Right lobe of liver (tissue), 6 donors: ENCODE data around the gene MNX1. TPM values are rescaled to one million over a fixed set of nuclear protein-coding genes. Genes with fewer than 3 reads are reported as not detected.
A peak's percentile ranks its signal among the peaks of the same experiment; 100 is the strongest.

Experiments
- ATAC-seq, 4 donors: fragments of 200-7000 bp; cut with Tn5 transposase; one replicate each; pipeline ENCODE4 v1.9.1; 2020; ENCODE audit warnings: mild to moderate bottlenecking in 4 of 4, moderate library complexity in 4 of 4
- DNase-seq, 3 donors: peaks; one replicate each; pipeline ENCODE4 v3.0.0-alpha.2; 2020
- H3K27ac ChIP-seq, 3 donors: fragments of 200-600 bp; one replicate each; pipeline ENCODE4 v1.8.0; 2022
- H3K27me3 ChIP-seq, 2 donors: fragments of 200-600 bp; one replicate each; pipeline ENCODE4 v1.8.0; 2022
- H3K36me3 ChIP-seq, 4 donors: fragments of 200-600 bp; sonication (generic) in 1 of 4; one replicate each; pipeline versions ENCODE4 v1.5.1 to v1.8.0; 2017 to 2022; ENCODE audit warnings: control low read depth in 1 of 4
- H3K4me1 ChIP-seq, 4 donors: fragments of 200-600 bp; sonication (generic) in 1 of 4; one replicate each; pipeline versions ENCODE4 v1.5.1 to v1.8.0; 2017 to 2022; ENCODE audit warnings: control low read depth in 1 of 4
- H3K4me3 ChIP-seq, 3 donors: fragments of 200-600 bp; one replicate each; pipeline ENCODE4 v1.8.0; 2022
- H3K9me3 ChIP-seq, 4 donors: fragments of 200-600 bp; sonication (generic) in 1 of 4; one replicate each; pipeline versions ENCODE4 v1.5.1 to v1.8.0; 2017 to 2022; ENCODE audit warnings: control low read depth in 1 of 4
- POLR2A ChIP-seq: fragments of 450-650 bp; IDR thresholded peaks from one replicate; pipeline ENCODE4 v1.6.1; 2017; ENCODE audit warnings: antibody characterized with exemption, mild to moderate bottlenecking
- WGBS: methylation state at CpG from one replicate; pipeline ENCODE4 v1.1.6; 2018; ENCODE audit warnings: low coverage, low lambda C conversion rate; ENCODE audit not compliant: insufficient coverage; ENCODE audit errors: missing lambda C conversion rate; 5-methylcytosine and 5-hydroxymethylcytosine counted together
- intact Hi-C, 2 donors: fragments of 100-400 bp; cut with DNase I; formaldehyde crosslinking; loops; one replicate each; pipeline versions ENCODE4 v1.11.2 to v1.14.1; 2022
- total RNA-seq, 6 experiments: library from RNA; depleted of rRNA in 2 of 6; stranded (reverse); fragments of >200 nt in 2 of 6; fragmentation: NEBNext Ultra II Directional in 3 of 6; extraction: Animal tissue kit (Norgen Biotek cat#: 25700) in 3 of 6; gene quantifications; one replicate each; pipeline versions ENCODE4 v1.1.0 to v1.2.4, GENCODE V29; 2016 to 2023
- TF ChIP-seq, protein P1 (sequence below), 4 donors: fragments of 200-600 bp in 3 of 4; fragments of 450-650 bp in 1 of 4; IDR thresholded peaks; one replicate each; pipeline versions ENCODE4 v1.5.1 to v1.8.0; 2016 to 2022; ENCODE audit warnings: antibody characterized with exemption in 4 of 4, mild to moderate bottlenecking in 2 of 4
- donor health status: DM: no; HTN: yes; CAD: no.
- donor health status: DM: no; HTN: no; CAD: no.
- donor health status: DM: no; HTN: no; CAD: no.
- donor health status: DM: no; HTN: yes; CAD: no.
- donor health status: DM: no; HTN: yes; CAD: no.

MNX1 gene
- total RNA-seq, 6 experiments from 2014 or later = not detected

DNA sequence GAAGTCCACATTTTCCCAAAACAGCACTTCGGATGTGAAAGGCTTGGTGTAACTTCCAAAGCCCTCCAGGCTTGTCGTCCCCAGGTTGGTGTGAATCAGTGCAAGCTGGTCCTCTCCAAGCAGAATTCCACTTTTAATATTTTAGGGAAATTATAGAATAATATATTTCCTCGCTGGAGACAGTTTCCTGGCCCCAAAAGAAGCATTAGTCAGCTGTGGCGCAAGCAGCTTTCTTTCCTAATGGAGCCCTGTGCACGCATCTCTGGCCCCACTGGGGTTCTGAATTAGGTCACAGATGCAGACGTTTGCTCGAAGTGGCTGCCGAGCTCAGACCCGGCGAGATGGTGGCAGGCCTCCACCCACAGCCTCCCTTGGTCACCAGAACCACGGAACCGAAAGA, 33.3 kb upstream of the MNX1 start:
- Histone ChIP-seq H3K4me1 (no peaks in the 10 kb centered on the region), H3K4me3 (no peak overlapping the region), H3K27me3 (no peaks in the 10 kb centered on the region), H3K27ac (no peak overlapping the region), H3K9me3 (no peaks in the 10 kb centered on the region), H3K36me3 (no peaks in the 10 kb centered on the region)
- intact Hi-C loops = no loop called here
- TF ChIP-seq POLR2A = no peak
- TF ChIP-seq, protein P1, sequence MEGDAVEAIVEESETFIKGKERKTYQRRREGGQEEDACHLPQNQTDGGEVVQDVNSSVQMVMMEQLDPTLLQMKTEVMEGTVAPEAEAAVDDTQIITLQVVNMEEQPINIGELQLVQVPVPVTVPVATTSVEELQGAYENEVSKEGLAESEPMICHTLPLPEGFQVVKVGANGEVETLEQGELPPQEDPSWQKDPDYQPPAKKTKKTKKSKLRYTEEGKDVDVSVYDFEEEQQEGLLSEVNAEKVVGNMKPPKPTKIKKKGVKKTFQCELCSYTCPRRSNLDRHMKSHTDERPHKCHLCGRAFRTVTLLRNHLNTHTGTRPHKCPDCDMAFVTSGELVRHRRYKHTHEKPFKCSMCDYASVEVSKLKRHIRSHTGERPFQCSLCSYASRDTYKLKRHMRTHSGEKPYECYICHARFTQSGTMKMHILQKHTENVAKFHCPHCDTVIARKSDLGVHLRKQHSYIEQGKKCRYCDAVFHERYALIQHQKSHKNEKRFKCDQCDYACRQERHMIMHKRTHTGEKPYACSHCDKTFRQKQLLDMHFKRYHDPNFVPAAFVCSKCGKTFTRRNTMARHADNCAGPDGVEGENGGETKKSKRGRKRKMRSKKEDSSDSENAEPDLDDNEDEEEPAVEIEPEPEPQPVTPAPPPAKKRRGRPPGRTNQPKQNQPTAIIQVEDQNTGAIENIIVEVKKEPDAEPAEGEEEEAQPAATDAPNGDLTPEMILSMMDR (IDR thresholded peaks at IDR 0.05) = no peak
- WGBS = 66% methylated on average over 12 of the region's 12 CpGs
- ATAC-seq (no peak), DNase-seq (no peak)

DNA sequence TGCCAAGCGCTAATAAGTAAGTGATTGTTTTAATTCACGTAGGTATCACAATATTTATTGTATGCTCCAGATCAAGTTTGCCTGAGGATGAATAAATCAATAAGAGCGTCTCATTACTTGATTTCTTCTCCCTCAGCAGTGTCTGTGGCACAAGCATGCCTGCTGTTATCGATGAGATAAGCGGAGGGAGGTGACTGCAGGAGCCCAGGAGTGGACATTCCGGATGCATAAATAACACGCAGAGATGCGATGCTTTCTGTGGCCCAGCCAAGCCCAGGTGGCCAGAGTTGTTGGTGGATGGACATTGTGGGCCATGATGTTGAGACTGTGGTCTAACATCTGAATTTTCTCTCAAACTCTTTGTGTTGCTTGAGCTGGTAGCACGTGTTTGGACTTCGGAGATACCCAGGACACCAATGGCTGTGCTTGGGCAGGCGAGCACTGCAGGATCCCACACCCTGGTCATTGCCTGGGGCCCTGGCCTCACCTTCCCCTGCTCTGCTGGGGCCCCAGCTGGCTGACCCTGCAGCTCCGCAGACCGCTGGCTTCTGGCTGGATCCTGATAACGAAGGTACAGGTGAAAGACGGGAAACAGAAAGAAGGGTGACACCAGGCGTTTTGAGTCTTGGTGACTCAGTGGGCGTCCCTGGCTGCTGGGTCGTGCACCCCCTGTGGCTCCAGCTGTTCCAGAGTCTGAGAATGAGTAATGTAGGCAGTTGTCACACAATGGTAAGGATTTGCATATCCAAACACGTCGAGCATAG, 31.2 kb upstream of the MNX1 start:
- Histone ChIP-seq H3K4me1 (no peaks in the 10 kb centered on the region), H3K27me3 (no peaks in the 10 kb centered on the region)
- DNase-seq = no peak

GRCh38 chr7:157041004-157041403, 30.5 kb upstream of the MNX1 start:
- H3K36me3 ChIP-seq = no peaks in the 10 kb centered on the region
- 39% methylated on average over 10 of the region's 13 CpGs for WGBS
- no peak for TF ChIP-seq POLR2A
- TF ChIP-seq, protein P1 (IDR thresholded peaks at IDR 0.05) = no peak
- H3K27ac ChIP-seq = no peak overlapping the region
- H3K4me1 ChIP-seq = no peaks in the 10 kb centered on the region
- DNase-seq = no peak
- H3K4me3 ChIP-seq = no peak overlapping the region
- intact Hi-C loops = no loop called here
- H3K9me3 ChIP-seq = no peaks in the 10 kb centered on the region
- H3K27me3 ChIP-seq = no peaks in the 10 kb centered on the region
- no peak for ATAC-seq

More for the DNA sequence above, 31.2 kb upstream of the MNX1 start:
- H3K9me3 ChIP-seq = no peaks in the 10 kb centered on the region
- ATAC-seq = no peak
- no peak overlapping the region for H3K4me3 ChIP-seq
- TF ChIP-seq POLR2A = no peak
- TF ChIP-seq, protein P1 (IDR thresholded peaks at IDR 0.05) = no peak
- intact Hi-C loops = no loop called here
- 53% methylated on average over 16 of the region's 20 CpGs for WGBS
- H3K36me3 ChIP-seq = no peaks in the 10 kb centered on the region
- no peak overlapping the region for H3K27ac ChIP-seq

DNA sequence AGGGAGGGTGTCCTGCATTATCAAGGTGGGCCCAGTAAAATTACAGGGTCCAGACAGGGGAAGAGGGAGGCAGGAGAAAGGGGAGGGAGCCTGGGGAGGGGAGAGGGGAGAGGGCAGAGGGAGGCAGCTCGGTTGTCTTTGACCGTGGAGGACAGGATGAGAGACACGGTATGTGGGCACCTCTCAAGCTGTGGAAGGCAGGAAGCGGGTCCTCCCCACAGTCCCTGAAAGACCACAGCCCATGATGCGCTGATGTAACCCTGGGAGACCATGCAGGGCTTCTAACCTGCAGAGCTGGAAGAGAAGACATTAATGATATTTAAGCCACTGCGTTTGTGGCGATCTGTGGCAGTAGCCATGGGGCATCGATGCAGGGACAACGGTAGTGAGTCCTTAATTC, 27.2 kb upstream of the MNX1 start:
- Histone ChIP-seq H3K27me3 (no peaks in the 10 kb centered on the region), H3K4me3 (no peak overlapping the region), H3K9me3 (no peaks in the 10 kb centered on the region), H3K36me3 (no peaks in the 10 kb centered on the region), H3K27ac (no peak overlapping the region), H3K4me1 (no peaks in the 10 kb centered on the region)
- intact Hi-C loops = no loop called here
- WGBS = 59% methylated on average over 6 of the region's 9 CpGs
- TF ChIP-seq, protein P1 (IDR thresholded peaks at IDR 0.05) = no peak
- TF ChIP-seq POLR2A = no peak
- peak in 1 of 3 donors; percentile 18 for DNase-seq
- no peak for ATAC-seq
